RWPE1 (cell line): ENCODE data around the gene LAMA3.

Source experiments
- CTCF ChIA-PET: fragments of 350-600 bp; sonication (Branson Sonifier 250); formaldehyde crosslinking; extraction: SDS; loops from one replicate; lab custom pipeline; 2021; lab: Yijun Ruan, JAX
- POLR2A ChIA-PET: fragments of 400-600 bp; formaldehyde crosslinking; extraction: SDS; loops from one replicate; lab custom pipeline; 2020; ENCODE audit warnings: antibody characterized with exemption; ENCODE audit not compliant: low non-redundant PET; lab: Yijun Ruan, JAX
- DNase-seq: peaks from one replicate; pipeline ENCODE4 v3.0.0; 2012; ENCODE audit warnings: low spot score
- H3K27ac ChIP-seq: fragments of 450-650 bp; 2 replicates; pipeline ENCODE4 v1.5.1; 2017
- TF ChIP-seq, protein P1 (sequence below): fragments of 450-650 bp; conservative IDR thresholded peaks from 2 replicates; pipeline ENCODE4 v1.5.1; 2017; ENCODE audit warnings: low read depth, mild to moderate bottlenecking

Gene LAMA3

DNA sequence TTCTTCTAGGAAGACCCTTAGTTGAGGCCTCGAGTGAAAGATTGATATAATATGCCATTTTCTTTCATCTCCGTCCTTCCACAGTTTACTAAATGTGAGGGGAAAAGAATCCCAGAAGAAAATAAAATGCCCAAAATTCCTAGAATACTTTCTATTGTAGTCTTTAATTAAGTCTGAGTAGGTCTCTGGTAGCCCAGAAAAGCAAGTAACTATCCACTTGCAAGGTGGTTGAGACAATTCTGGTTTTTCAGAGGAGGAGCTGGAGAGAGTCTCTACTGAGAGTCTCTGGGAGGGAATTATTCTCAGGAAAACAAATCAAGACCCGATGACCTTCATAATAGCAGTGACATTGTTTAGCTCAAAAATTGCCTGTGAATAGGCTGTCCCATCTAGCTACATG is 261.4 kb downstream of the LAMA3 start:
- TF ChIP-seq, protein P1, sequence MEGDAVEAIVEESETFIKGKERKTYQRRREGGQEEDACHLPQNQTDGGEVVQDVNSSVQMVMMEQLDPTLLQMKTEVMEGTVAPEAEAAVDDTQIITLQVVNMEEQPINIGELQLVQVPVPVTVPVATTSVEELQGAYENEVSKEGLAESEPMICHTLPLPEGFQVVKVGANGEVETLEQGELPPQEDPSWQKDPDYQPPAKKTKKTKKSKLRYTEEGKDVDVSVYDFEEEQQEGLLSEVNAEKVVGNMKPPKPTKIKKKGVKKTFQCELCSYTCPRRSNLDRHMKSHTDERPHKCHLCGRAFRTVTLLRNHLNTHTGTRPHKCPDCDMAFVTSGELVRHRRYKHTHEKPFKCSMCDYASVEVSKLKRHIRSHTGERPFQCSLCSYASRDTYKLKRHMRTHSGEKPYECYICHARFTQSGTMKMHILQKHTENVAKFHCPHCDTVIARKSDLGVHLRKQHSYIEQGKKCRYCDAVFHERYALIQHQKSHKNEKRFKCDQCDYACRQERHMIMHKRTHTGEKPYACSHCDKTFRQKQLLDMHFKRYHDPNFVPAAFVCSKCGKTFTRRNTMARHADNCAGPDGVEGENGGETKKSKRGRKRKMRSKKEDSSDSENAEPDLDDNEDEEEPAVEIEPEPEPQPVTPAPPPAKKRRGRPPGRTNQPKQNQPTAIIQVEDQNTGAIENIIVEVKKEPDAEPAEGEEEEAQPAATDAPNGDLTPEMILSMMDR: no peak
- H3K27ac ChIP-seq: no peak overlapping the region
- CTCF ChIA-PET: no interaction called here
- POLR2A ChIA-PET: no interaction called here
- DNase-seq: no peak

DNA sequence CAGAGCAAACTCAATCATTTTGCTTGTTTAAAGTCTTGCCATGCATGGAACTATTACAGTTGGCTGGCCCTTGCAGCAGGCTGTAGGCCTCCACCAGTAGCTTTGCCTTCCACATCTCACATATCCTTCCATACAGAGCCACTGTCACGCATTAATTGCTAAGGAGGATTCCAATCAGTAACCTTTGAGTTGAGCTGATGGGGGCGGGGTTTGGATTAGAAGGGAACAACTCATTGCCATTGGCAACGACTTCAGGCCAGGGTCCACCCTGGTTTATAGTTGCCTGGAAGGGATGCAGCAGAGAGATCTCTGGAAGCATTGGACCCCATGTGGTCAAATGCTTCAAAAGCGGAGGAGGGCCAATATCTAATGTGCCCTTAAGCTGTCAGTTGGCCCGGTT is 262.0 kb downstream of the LAMA3 start:
- no peak for DNase-seq
- no peak overlapping the region for H3K27ac ChIP-seq
- TF ChIP-seq, protein P1: no peak
- CTCF ChIA-PET: no interaction called here
- POLR2A ChIA-PET: no interaction called here

DNA sequence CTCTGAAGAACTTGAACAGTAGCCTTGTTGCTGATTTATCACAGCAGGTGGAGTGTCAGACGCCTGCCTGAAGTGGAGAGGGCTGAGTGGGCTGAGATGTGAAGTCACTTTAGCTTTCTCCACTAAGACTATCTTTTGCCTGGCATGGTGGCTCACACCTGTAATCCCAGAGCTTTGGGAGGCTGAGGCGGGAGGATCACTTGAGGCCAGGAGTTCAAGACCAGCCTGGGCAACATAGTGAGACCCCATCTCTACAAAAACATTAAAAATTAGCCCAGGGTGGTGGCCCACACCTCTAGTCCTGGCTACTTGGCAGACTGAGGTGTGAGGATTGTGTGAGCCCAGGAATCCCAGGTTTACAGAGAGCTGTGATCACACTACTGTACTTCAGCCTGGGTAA is 264.7 kb downstream of the LAMA3 start:
- DNase-seq: no peak
- TF ChIP-seq, protein P1: no peak
- no peak overlapping the region for H3K27ac ChIP-seq
- CTCF ChIA-PET: interaction anchor here (0.6 kb wide), 1 partner anchor 70 kb away, joined by 4 read pairs; no protein-coding TSS in a partner anchor
- POLR2A ChIA-PET: no interaction called here

DNA sequence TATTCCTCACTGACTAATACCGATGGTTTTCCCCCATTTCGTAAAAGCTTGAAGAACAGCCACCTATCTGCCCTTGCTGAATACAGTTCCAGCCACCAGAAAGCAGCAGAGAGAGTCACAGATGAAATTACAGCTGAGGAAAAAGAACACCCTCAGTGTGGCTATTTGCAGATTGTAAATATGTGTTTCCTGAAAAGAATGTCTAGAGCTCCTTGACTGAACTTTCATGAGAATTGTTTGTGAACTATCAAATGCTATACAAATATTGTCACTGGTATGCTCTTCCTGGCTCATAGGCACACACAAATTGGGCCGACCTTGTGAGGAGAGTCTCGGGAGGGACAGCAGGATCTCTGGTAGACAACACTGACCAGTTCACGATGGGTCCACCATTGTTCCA is 267.2 kb downstream of the LAMA3 start:
- CTCF ChIA-PET: no interaction called here
- POLR2A ChIA-PET: no interaction called here

DNA sequence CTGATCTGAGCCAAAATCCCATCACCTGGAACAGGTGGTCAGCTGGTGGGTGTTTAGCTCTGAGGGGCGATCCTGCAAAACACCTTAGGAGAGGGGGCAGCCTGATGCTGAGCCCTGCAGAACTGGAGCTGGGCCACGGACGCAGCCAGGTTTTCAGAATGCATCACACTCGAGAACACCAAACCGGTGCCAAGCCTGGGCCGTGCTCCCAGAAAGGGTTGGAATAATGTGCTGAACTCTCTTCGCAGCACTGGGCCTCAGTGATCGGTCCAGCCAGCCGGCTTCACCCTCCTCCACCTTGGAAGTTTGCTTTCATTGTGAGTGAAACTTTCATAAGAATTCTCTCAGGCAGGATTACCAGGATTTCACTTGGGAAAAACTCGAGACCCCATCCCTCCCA is 268.8 kb downstream of the LAMA3 start:
- no peak for DNase-seq
- peak overlapping the region; percentile 29; the same call in 1 of the 2 replicates for H3K27ac ChIP-seq
- ChIA-PET POLR2A (no interaction called here), CTCF (interaction anchor here (0.7 to 0.8 kb wide), 3 partner anchors 8 to 139 kb away, joined by 3 to 6 read pairs (median 3); no protein-coding TSS in a partner anchor)
- TF ChIP-seq, protein P1: no peak

More for the DNA sequence above, 267.2 kb downstream of the LAMA3 start:
- TF ChIP-seq, protein P1: no peak
- H3K27ac ChIP-seq: no peak overlapping the region
- no peak for DNase-seq

DNA sequence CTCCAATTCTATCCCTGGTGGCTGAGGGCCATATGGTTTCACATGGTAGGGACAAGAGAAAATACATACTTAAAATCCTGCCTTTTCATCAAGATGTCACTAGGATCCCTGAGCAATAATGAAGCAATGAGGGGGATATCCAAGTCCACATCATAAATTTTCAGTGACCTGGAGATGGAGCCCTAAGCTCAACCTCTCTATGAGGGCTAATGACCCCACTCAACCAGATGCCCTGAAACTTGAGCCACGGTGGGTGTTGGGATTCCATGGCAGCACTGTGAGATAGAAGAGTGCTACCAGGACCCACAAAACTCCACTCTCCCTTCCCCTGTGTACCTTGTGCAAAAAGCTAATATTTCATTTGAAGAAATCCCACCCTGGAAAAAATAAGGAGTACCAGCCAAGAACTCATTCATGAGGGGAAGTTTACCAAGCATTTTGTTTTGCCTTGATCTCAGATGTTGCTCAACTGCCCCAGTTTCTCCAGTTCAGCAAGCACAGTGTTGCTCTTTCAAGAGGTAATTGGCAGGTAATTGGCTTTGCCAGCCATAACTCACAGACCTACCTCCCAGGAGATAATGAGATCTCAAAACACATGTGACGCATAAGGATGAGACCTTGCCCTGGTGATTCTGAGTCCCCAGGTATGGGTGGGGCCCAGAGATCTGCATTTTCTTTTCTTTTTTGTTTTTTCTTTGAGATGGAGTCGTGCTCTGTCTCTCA is 274.4 kb downstream of the LAMA3 start:
- POLR2A ChIA-PET: no interaction called here
- CTCF ChIA-PET: no interaction called here
- TF ChIP-seq, protein P1: no peak
- H3K27ac ChIP-seq: no peak overlapping the region
- DNase-seq: no peak
